Adrenal gland (tissue), 5 donors: Measurements from ENCODE around the gene WNT4.

Experiments used
- CTCF ChIP-seq, 6 experiments: fragments of 450-650 bp in 4 of 6; fragments of 200-600 bp in 2 of 6; sonication (generic) in 1 of 6; IDR thresholded peaks; 1 replicate in 5 of 6; 2 replicates in 1 of 6; pipeline versions ENCODE4 v1.5.1 to v1.8.0; 2016 to 2021; ENCODE audit warnings: antibody characterized with exemption in 6 of 6, mild to moderate bottlenecking in 2 of 6, moderate library complexity in 1 of 6
- POLR2A ChIP-seq, 2 donors: fragments of 450-650 bp; IDR thresholded peaks; one replicate each; pipeline ENCODE4 v1.6.1; 2017; ENCODE audit warnings: antibody characterized with exemption in 2 of 2, mild to moderate bottlenecking in 2 of 2, moderate library complexity in 1 of 2
- donor health status: DM: no; HTN: no; CAD: no.

GRCh38 chr1:22137004-22137720 lies 5.7 kb downstream of the WNT4 start:
- TF ChIP-seq CTCF (IDR thresholded peaks at IDR 0.05) (no peak), POLR2A (IDR thresholded peaks at IDR 0.05) (no peak)
